GM10266 (cell line): ENCODE results near the gene CRNN.

ENCODE experiments used
- DNase-seq: peaks from one replicate; pipeline ENCODE4 v3.0.0; 2012; ENCODE audit errors: extremely low spot score
- TF ChIP-seq, protein P1 (sequence below): IDR thresholded peaks from 2 replicates; pipeline ENCODE4 v1.5.1; 2012; ENCODE audit warnings: mild to moderate bottlenecking, low read depth; ENCODE audit not compliant: control insufficient read depth, insufficient read depth; ENCODE audit errors: missing control alignments

CRNN gene

DNA sequence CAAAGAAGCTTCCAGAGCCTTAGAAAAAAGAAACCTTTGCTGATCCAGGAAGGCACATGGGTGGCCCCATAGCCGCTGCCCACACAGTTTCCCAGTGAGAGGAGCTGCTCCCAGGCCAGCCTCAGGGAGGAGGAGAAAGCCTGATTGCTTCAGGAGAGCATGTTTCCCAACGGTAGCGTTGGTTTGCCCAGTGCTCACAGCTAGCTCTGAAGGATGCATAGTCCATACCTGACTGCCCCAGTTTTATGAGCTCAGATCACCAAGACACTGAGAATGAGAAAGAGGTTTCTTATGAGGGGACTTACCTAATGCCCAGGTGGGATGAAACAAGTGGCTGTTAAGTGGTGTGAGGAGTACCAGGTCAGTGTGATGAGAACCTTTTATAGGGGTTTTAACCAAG, at the start of gene CRNN:
Gene CRNN (minus strand): TSS at position 355 of the 400 bp plus-strand sequence. CDS start 2,030 bp downstream, outside the sequence.
- TF ChIP-seq, protein P1, sequence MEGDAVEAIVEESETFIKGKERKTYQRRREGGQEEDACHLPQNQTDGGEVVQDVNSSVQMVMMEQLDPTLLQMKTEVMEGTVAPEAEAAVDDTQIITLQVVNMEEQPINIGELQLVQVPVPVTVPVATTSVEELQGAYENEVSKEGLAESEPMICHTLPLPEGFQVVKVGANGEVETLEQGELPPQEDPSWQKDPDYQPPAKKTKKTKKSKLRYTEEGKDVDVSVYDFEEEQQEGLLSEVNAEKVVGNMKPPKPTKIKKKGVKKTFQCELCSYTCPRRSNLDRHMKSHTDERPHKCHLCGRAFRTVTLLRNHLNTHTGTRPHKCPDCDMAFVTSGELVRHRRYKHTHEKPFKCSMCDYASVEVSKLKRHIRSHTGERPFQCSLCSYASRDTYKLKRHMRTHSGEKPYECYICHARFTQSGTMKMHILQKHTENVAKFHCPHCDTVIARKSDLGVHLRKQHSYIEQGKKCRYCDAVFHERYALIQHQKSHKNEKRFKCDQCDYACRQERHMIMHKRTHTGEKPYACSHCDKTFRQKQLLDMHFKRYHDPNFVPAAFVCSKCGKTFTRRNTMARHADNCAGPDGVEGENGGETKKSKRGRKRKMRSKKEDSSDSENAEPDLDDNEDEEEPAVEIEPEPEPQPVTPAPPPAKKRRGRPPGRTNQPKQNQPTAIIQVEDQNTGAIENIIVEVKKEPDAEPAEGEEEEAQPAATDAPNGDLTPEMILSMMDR: no peak

DNA sequence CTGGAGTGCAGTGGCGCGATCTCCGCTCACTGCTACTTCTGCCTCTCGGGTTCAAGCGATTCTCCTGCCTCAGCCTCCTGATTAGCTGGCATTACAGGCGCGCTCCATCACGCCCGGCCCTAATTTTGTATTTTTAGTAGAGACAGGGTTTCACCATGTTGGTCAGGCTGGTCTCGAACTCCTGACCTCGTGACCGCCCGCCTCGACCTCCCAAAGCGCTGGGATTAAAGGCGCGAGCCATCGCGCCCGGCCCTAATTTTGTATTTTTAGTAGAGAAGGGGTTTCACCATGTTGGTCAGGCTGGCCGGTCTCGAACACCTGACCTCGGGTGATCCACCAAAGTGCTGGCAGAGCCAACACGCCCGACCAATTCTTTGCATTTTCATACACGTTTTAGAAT, 48.6 kb upstream of the CRNN start:
- TF ChIP-seq, protein P1: no peak

More for the DNA sequence above, at the start of gene CRNN:
- DNase-seq: no peak

DNA sequence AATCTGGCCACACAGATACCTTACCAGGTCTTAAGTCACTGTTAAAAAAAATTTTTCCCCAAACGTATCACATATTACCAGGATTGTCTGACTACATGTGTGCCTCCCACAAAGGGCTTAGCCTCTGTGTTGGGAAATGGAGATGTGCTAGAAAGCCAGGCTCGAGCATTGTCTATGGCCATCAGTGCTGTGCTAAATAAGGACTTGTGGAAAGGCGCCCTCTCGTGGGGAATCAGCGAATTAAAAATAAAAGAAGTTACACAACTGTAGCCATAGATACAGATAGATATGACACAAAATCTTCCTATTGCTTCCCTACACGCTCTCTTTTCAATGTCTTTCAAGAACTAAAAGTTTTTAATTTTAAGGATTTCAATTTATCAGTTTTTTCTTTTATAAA, 47.5 kb upstream of the CRNN start:
- peak; percentile 40 for DNase-seq
- TF ChIP-seq, protein P1: peak; percentile 34

More for the DNA sequence above, 48.6 kb upstream of the CRNN start:
- no peak for DNase-seq

DNA sequence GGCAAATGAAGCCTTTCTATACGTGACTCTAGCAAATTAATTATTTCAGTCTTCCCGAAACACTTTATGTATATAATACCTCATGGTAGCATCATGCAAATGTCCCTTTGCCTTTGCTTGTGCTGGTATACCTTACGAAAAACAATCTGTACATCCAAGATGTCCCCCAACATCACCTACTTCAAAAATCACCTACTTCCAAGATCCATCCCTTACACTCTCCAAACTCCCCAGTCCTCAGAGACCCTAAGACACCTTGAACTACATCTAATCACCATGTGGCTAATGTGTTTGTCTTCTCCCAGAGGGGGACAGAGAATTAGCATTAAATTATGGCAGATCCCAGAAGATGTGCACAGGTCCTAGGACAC, 46.5 kb upstream of the CRNN start:
- TF ChIP-seq, protein P1: no peak
- no peak for DNase-seq

DNA sequence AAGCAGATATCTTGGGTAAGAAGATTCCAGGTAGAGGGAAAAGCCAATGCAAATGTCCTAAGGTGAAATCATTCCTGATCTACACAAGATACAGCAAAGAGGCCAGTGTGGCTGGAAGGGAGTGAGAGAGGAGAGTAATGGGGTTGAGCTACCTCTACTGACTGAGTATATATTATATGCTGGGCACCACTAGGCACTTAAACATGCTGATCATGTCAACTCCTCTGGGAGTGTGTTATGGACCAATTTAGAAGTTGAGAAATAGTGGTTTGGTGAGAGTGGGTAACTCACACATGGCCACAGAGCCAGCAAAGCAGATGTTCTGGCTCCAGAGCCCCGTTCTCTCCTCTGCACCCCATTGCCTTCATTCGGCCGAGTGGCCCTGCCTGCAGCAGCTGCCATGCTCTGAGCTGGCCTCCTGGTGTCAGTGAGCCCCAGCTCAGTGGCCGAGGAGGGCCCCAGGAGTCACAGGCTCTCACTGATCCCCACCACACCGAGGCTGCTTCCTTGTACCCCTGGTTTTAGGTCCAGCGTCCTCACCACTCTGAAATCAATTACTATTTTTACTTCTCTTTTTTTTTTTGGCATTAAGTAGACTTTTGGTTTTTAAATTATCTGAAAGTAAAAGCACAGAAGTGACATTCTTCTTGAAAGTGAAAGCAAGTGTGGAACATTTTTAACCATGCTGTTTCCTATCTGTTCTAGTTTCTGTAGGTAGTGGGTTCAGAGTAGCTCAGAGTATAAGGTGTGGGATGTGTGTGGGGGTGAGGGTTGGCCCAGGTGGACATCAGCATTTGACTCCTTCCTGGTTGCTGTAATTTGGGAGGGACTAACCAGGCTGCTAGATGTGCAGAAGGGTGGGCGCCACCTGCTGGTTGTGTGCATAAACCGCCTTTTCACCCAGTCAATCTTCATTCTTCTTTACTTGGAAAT, 45.8 kb upstream of the CRNN start:
- TF ChIP-seq, protein P1: peak; percentile 76
- peak; percentile 73 for DNase-seq

DNA sequence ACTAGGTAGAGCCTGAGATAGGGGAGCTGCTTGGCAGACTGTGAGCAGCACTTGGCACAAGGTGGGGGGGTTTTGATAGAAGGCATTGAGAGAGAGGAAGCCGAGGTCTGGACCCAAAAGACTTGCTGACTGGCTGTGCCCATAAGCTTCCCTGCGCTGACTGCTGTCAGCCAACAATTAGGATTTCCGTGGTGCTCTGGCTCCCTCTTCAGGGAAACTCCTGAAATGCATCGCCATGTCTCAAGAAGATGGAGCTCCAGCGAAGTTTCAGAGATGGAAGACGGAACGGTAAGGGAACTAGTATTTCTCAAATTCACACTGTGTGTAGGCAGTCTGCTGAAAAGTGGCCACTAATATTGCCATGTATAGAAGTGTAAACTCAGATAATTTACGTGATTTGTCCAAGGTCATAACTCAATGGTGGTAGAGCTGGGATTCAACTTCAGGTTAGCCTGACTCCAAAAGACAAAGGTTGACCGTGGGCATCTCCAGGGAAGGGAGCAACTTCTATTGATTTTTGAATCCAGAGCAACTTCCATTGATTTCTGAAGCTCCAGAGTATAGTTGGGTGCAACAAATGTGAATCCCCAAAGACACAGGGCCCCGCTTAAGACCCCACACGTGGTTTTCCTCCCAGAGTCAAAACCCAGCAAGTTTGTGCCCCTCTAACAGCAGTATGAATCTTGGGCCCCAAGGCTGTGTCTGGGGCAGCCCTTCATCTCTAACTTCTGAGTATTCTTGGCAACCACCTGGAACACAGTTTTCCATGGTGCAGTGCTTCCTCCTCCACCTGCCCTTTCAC, 44.5 kb upstream of the CRNN start:
- peak; percentile 59 for DNase-seq
- TF ChIP-seq, protein P1: peak; percentile 96
